Loucy (cell line): ENCODE measurements around the gene SLC9A5.

Source experiments
- H2AFZ ChIP-seq: fragments of 200-600 bp; sonication (generic); 2 replicates; pipeline ENCODE4 v1.6.0; 2016; ENCODE audit warnings: antibody characterized with exemption, mild to moderate bottlenecking, low read length, moderate library complexity
- H3F3A ChIP-seq: fragments of 200-600 bp; 2 replicates; pipeline ENCODE4 v1.6.0; 2016; ENCODE audit warnings: antibody characterized with exemption, low read depth, mild to moderate bottlenecking
- H3K27me3 ChIP-seq: fragments of 200-600 bp; sonication (generic); 2 replicates; pipeline ENCODE4 v1.6.1; 2014; ENCODE audit warnings: low read length, mild to moderate bottlenecking; ENCODE audit not compliant: insufficient read depth, poor library complexity, severe bottlenecking
- H3K36me3 ChIP-seq: fragments of 200-600 bp; sonication (generic); 2 replicates; pipeline ENCODE4 v1.6.1; 2016; ENCODE audit warnings: low read length; ENCODE audit not compliant: insufficient read depth
- H3K4me1 ChIP-seq: fragments of 200-600 bp; sonication (generic); 2 replicates; pipeline ENCODE4 v1.5.1; 2014; ENCODE audit warnings: low read length, mild to moderate bottlenecking; ENCODE audit not compliant: insufficient read depth, poor library complexity, severe bottlenecking
- H3K4me2 ChIP-seq: fragments of 200-600 bp; sonication (generic); 2 replicates; pipeline ENCODE4 v1.6.0; 2014; ENCODE audit warnings: antibody characterized with exemption, low read length, low read depth, mild to moderate bottlenecking; ENCODE audit not compliant: poor library complexity, severe bottlenecking
- H3K4me3 ChIP-seq: fragments of 200-600 bp; sonication (generic); 2 replicates; pipeline ENCODE4 v1.5.1; 2014; ENCODE audit warnings: low read length, mild to moderate bottlenecking, mixed read lengths; ENCODE audit not compliant: poor library complexity, severe bottlenecking
- H3K79me2 ChIP-seq: fragments of 200-600 bp; sonication (generic); 2 replicates; pipeline ENCODE4 v1.6.1; 2014; ENCODE audit warnings: low read length; ENCODE audit not compliant: insufficient read depth
- H3K9ac ChIP-seq: fragments of 200-600 bp; sonication (generic); 2 replicates; pipeline ENCODE4 v1.6.0; 2014; ENCODE audit warnings: mild to moderate bottlenecking, low read depth, low read length, moderate library complexity; ENCODE audit not compliant: poor library complexity, severe bottlenecking
- H3K9me2 ChIP-seq: fragments of 200-600 bp; sonication (generic); replicated peaks from 2 replicates; pipeline ENCODE4 v1.6.1; 2016; ENCODE audit warnings: low read depth, low read length, mixed read lengths
- H3K9me3 ChIP-seq: fragments of 200-600 bp; sonication (generic); 2 replicates; pipeline ENCODE4 v1.6.1; 2014; ENCODE audit warnings: mild to moderate bottlenecking, antibody characterized with exemption, low read length, low read depth; ENCODE audit not compliant: insufficient read depth
- H4K20me1 ChIP-seq: fragments of 200-600 bp; sonication (generic); 2 replicates; pipeline ENCODE4 v1.6.0; 2014; ENCODE audit warnings: antibody characterized with exemption, low read length, mild to moderate bottlenecking; ENCODE audit not compliant: insufficient read depth, poor library complexity, severe bottlenecking
- CTCF ChIP-seq: fragments of 200-600 bp; sonication (generic); conservative IDR thresholded peaks from 2 replicates; pipeline ENCODE4 v1.5.1; 2014; ENCODE audit warnings: mild to moderate bottlenecking, antibody characterized with exemption, low read length
- EZH2phosphoT487 ChIP-seq: fragments of 200-600 bp; IDR thresholded peaks from 2 replicates; pipeline ENCODE4 v1.6.1; 2018; ENCODE audit warnings: antibody characterized with exemption, mild to moderate bottlenecking, moderate library complexity, borderline replicate concordance

Gene SLC9A5

GRCh38 chr16:67269766-67270165 lies 21.0 kb downstream of the SLC9A5 start:
- no peaks in the 10 kb centered on the region for H3K4me1 ChIP-seq
- H3K36me3 ChIP-seq, result no peaks in the 10 kb centered on the region
- H2AFZ ChIP-seq, result no peak overlapping the region
- H3F3A ChIP-seq, result no peaks in the 10 kb centered on the region
- no peaks in the 10 kb centered on the region for H3K27me3 ChIP-seq
- H4K20me1 ChIP-seq, result no peaks in the 10 kb centered on the region
- H3K4me2 ChIP-seq, result no peak overlapping the region
- TF ChIP-seq EZH2phosphoT487 (no peak), CTCF (no peak)
- H3K9me3 ChIP-seq, result no peaks in the 10 kb centered on the region
- no peak overlapping the region for H3K4me3 ChIP-seq
- H3K9me2 ChIP-seq, result no peaks in the 10 kb centered on the region
- H3K9ac ChIP-seq, result no peak overlapping the region
- H3K79me2 ChIP-seq, result no peaks in the 10 kb centered on the region

GRCh38 chr16:67270931-67271338 lies 22.2 kb downstream of the SLC9A5 start:
- H4K20me1 ChIP-seq, result no peaks in the 10 kb centered on the region
- no peaks in the 10 kb centered on the region for H3K9me3 ChIP-seq
- H3K36me3 ChIP-seq, result no peaks in the 10 kb centered on the region
- no peaks in the 10 kb centered on the region for H3K4me1 ChIP-seq
- TF ChIP-seq EZH2phosphoT487 (no peak), CTCF (no peak)
- no peaks in the 10 kb centered on the region for H3K27me3 ChIP-seq
- no peak overlapping the region for H3K4me3 ChIP-seq
- H3K4me2 ChIP-seq, result no peak overlapping the region
- H2AFZ ChIP-seq, result no peak overlapping the region
- peaks cover under 1% of the 10 kb centered on the region; the same call in 1 of the 2 replicates for H3K79me2 ChIP-seq
- no peaks in the 10 kb centered on the region for H3K9me2 ChIP-seq
- H3F3A ChIP-seq, result no peaks in the 10 kb centered on the region
- no peak overlapping the region for H3K9ac ChIP-seq

- Histone ChIP-seq H2AFZ (no peak overlapping the region), H3K4me2 (no peak overlapping the region), H4K20me1 (no peaks in the 10 kb centered on the region), H3K36me3 (no peaks in the 10 kb centered on the region), H3K9me2 (no peaks in the 10 kb centered on the region), H3K4me3 (no peak overlapping the region), H3K79me2 (peaks cover 6% of the 10 kb centered on the region; the same call in 1 of the 2 replicates), H3K9me3 (no peaks in the 10 kb centered on the region), H3K27me3 (no peaks in the 10 kb centered on the region), H3K4me1 (no peaks in the 10 kb centered on the region), H3K9ac (no peak overlapping the region), H3F3A (no peaks in the 10 kb centered on the region)
- no peak for TF ChIP-seq CTCF
- no peak for TF ChIP-seq EZH2phosphoT487
These were observed 22.7 kb downstream of the SLC9A5 start for GRCh38 chr16:67271446-67271845.
